HCT116 (cell line): ENCODE measurements around the gene ARHGAP42. TPM values are rescaled to one million over a fixed set of nuclear protein-coding genes. Genes with fewer than 3 reads are reported as not detected.

ENCODE experiments used
- ATAC-seq: fragments of 200-7000 bp; cut with Tn5 transposase; 2 replicates; pipeline ENCODE4 v1.9.1; 2020; ENCODE audit warnings: mild to moderate bottlenecking, moderate library complexity
- BruUV-seq: library from RNA; stranded (reverse); fragments of 400-500 nt; replicated peaks from 2 replicates; lab custom pipeline; 2021; lab: Mats Ljungman, UMichigan
- CTCF ChIA-PET: fragments of 300-600 bp; sonication (Branson Sonifier 250); formaldehyde crosslinking; loops from one replicate; lab custom pipeline; 2021; ENCODE audit warnings: antibody characterized with exemption; lab: Charles Lee
- POLR2A ChIA-PET: fragments of 300-600, 350-600 bp; sonication (Branson Sonifier 250); formaldehyde crosslinking; loops from one replicate; lab custom pipeline; 2021; ENCODE audit warnings: antibody characterized with exemption; lab: Charles Lee
- RAD21 ChIA-PET, 2 experiments: fragments of 300-600 bp; sonication (Branson Sonifier 250); formaldehyde crosslinking; loops; one replicate each; lab custom pipeline; 2023; ENCODE audit warnings: low total read pairs in 2 of 2; ENCODE audit not compliant: uncharacterized antibody in 2 of 2, unreplicated experiment in 2 of 2, low non-redundant PET in 1 of 2; lab: Charles Lee
- DNase-seq: peaks from one replicate; pipeline ENCODE4 v3.0.0-alpha.2; 2010; ENCODE audit warnings: low read depth, low spot score
- H2AFZ ChIP-seq: fragments of 200-600 bp; shearing (Covaris generic), sonication (generic); 2 replicates; pipeline ENCODE4 v1.6.1; 2017; ENCODE audit warnings: low read depth, mixed run types, mixed read lengths, antibody characterized with exemption, low read length; ENCODE audit not compliant: poor library complexity, severe bottlenecking
- H3K27ac ChIP-seq: 2 replicates; pipeline ENCODE4 v1.5.1; 2012; ENCODE audit warnings: low read depth, low read length
- H3K27me3 ChIP-seq: fragments of 200-600 bp; sonication (generic); 2 replicates; pipeline ENCODE4 v1.6.1; 2016; ENCODE audit warnings: mixed run types, low read length, mixed read lengths; ENCODE audit not compliant: insufficient read depth
- H3K36me3 ChIP-seq, 2 experiments: fragments of 200-500 bp in 1 of 2; fragments of 200-600 bp in 1 of 2; sonication (Bioruptor generic) in 1 of 2; sonication (generic) in 1 of 2; 2 replicates each; pipeline versions ENCODE4 v1.5.1 to v1.6.1; 2014 to 2016; ENCODE audit warnings: low read length in 2 of 2, inconsistent platforms in 1 of 2, mixed read lengths in 1 of 2, mixed run types in 1 of 2; ENCODE audit not compliant: insufficient read depth in 2 of 2, control insufficient read depth in 1 of 2
- H3K4me1 ChIP-seq, 2 experiments: fragments of 200-600 bp in 1 of 2; sonication (generic) in 1 of 2; 2 replicates each; pipeline versions ENCODE4 v1.5.1 to v1.6.1; 2012 to 2017; ENCODE audit warnings: low read length in 2 of 2, inconsistent platforms in 1 of 2, mild to moderate bottlenecking in 1 of 2, mixed read lengths in 1 of 2, mixed run types in 1 of 2, moderate library complexity in 1 of 2; ENCODE audit not compliant: insufficient read depth in 2 of 2, control insufficient read depth in 1 of 2
- H3K4me2 ChIP-seq: fragments of 200-600 bp; sonication (generic); 2 replicates; pipeline ENCODE4 v1.6.1; 2017; ENCODE audit warnings: mixed run types, low read length, mixed read lengths
- H3K4me3 ChIP-seq, 2 experiments: fragments of 200-600 bp in 1 of 2; sonication (generic) in 1 of 2; replicated peaks in 1 of 2; 2 replicates each; pipeline ENCODE4 v1.5.1; 2011 to 2016; ENCODE audit warnings: low read length in 2 of 2, control low read depth in 1 of 2, low read depth in 1 of 2, mild to moderate bottlenecking in 1 of 2, mixed read lengths in 1 of 2, mixed run types in 1 of 2
- H3K79me2 ChIP-seq: fragments of 200-600 bp; sonication (generic); 2 replicates; pipeline ENCODE4 v1.6.1; 2017; ENCODE audit warnings: mild to moderate bottlenecking, mixed run types, low read length, moderate library complexity, mixed read lengths; ENCODE audit not compliant: insufficient read depth
- H3K9ac ChIP-seq: fragments of 200-600 bp; sonication (generic); 2 replicates; pipeline ENCODE4 v1.6.1; 2016; ENCODE audit warnings: low read length, mixed read lengths
- H3K9me2 ChIP-seq: fragments of 200-600 bp; sonication (generic), shearing (Covaris generic); 2 replicates; pipeline ENCODE4 v1.6.1; 2017; ENCODE audit warnings: mixed run types, mild to moderate bottlenecking, moderate library complexity; ENCODE audit not compliant: insufficient read depth
- H3K9me3 ChIP-seq, 2 experiments: fragments of 200-500 bp in 1 of 2; fragments of 200-600 bp in 1 of 2; sonication (Bioruptor generic) in 1 of 2; sonication (generic) in 1 of 2; 2 replicates each; pipeline ENCODE4 v1.6.1; 2014 to 2017; ENCODE audit warnings: low read length in 2 of 2, mixed read lengths in 2 of 2, inconsistent platforms in 1 of 2, low read depth in 1 of 2, mild to moderate bottlenecking in 1 of 2, mixed run types in 1 of 2, moderate library complexity in 1 of 2; ENCODE audit not compliant: control insufficient read depth in 1 of 2, insufficient read depth in 1 of 2
- H4K20me1 ChIP-seq: fragments of 200-600 bp; sonication (generic), shearing (Covaris generic); 2 replicates; pipeline ENCODE4 v1.6.1; 2017; ENCODE audit warnings: mixed run types, mild to moderate bottlenecking, moderate library complexity; ENCODE audit not compliant: insufficient read depth
- CBX3 ChIP-seq: IDR thresholded peaks from 2 replicates; pipeline ENCODE4 v1.6.1; 2012; ENCODE audit warnings: low read depth
- CEBPB ChIP-seq: IDR thresholded peaks from 2 replicates; pipeline ENCODE4 v1.6.1; 2012; ENCODE audit warnings: low read depth
- EZH2 ChIP-seq: fragments of 200-600 bp; sonication (generic); IDR thresholded peaks from 2 replicates; pipeline ENCODE4 v1.6.1; 2017; ENCODE audit warnings: antibody characterized with exemption, mixed run types
- EZH2phosphoT487 ChIP-seq: fragments of 200-600 bp; IDR thresholded peaks from 2 replicates; pipeline ENCODE4 v1.6.1; 2018; ENCODE audit warnings: antibody characterized with exemption, borderline replicate concordance
- FOSL1 ChIP-seq: IDR thresholded peaks from 2 replicates; pipeline ENCODE4 v1.6.1; 2012; ENCODE audit warnings: low read depth
- POLR2AphosphoS5 ChIP-seq: IDR thresholded peaks from 2 replicates; pipeline ENCODE4 v1.6.1; 2011; ENCODE audit warnings: mild to moderate bottlenecking, low read depth, low read length, moderate library complexity
- REST ChIP-seq: IDR thresholded peaks from 2 replicates; pipeline ENCODE4 v1.6.1; 2012; ENCODE audit warnings: low read depth
- SIN3A ChIP-seq: IDR thresholded peaks from 2 replicates; pipeline ENCODE4 v1.6.1; 2012; ENCODE audit warnings: low read depth
- SP1 ChIP-seq: IDR thresholded peaks from 2 replicates; pipeline ENCODE4 v1.6.1; 2012; ENCODE audit warnings: low read depth
- SRF ChIP-seq: IDR thresholded peaks from 2 replicates; pipeline ENCODE4 v1.6.1; 2012; ENCODE audit warnings: low read depth
- YY1 ChIP-seq: IDR thresholded peaks from 2 replicates; pipeline ENCODE4 v1.6.1; 2011; ENCODE audit warnings: low read length, low read depth, moderate library complexity, mild to moderate bottlenecking; ENCODE audit not compliant: insufficient replicate concordance; ENCODE audit errors: extremely low read depth
- ZFX ChIP-seq: fragments of 450-650 bp; IDR thresholded peaks from 2 replicates; pipeline ENCODE4 v1.6.1; 2017
- intact Hi-C: fragments of 100-400 bp; cut with micrococcal nuclease; formaldehyde crosslinking; loops from 2 replicates; pipeline ENCODE4 v1.10.0; 2022
- total RNA-seq: library from RNA; stranded (reverse); gene quantifications from one replicate; pipeline ENCODE4 v1.2.1, GENCODE V29; 2021; ENCODE audit not compliant: unreplicated experiment
- TF ChIP-seq, protein P1 (sequence below): IDR thresholded peaks from 2 replicates; pipeline ENCODE4 v1.6.1; 2011; ENCODE audit warnings: mild to moderate bottlenecking, low read length, moderate library complexity; ENCODE audit not compliant: insufficient replicate concordance; ENCODE audit errors: extremely low read depth
- TF ChIP-seq, protein P2 (sequence below): IDR thresholded peaks from 2 replicates; pipeline ENCODE4 v1.6.1; 2012
- TF ChIP-seq, protein P3 (sequence below): IDR thresholded peaks from 2 replicates; pipeline ENCODE4 v1.6.1; 2012

Gene ARHGAP42
- total RNA-seq, 1 experiment from 2014 or later = 12.3 TPM

DNA sequence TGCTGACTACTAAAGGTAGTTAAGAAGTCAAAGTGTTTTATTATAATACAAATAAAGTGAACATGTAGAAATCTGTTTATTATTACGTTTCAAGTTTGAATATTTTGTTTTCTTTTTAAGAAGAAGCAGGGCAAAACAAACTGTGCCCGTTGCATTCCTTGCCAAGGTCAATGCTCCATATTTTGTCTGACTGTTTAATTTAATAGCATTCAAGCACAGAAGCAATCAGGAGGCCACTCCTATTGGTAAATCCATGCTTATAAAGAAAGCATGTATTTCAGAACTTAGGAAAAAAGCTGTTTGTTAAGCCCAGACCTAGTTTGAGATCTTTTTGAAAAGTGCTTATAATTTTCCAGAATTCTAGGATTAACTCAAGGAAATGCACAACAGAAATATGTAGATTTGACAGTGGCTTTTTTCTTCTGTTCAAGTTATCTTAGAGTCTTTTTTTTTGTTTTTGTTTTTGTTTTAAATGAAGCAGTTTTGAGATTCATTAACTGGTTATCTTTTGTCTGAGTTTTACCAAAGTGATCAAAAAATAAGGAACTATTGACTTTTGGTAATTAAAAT is 51.7 kb downstream of the ARHGAP42 start:
- DNase-seq (no peak), ATAC-seq (no peak)
- H3K9ac ChIP-seq = peak overlapping the region; percentile 57
- H2AFZ ChIP-seq = no peak overlapping the region
- H3K9me3 ChIP-seq = no peaks in the 10 kb centered on the region
- no peak overlapping the region; the same call in 1 of the 2 replicates for H3K27ac ChIP-seq
- no TSS peak for BruUV-seq
- H3K9me2 ChIP-seq = no peaks in the 10 kb centered on the region
- peaks cover 38% of the 10 kb centered on the region for H3K79me2 ChIP-seq
- H3K4me1 ChIP-seq = peaks cover 30 to 67% of the 10 kb centered on the region in 2 experiments
- H3K4me2 ChIP-seq = peak overlapping the region; percentile 59
- no peaks in the 10 kb centered on the region for H3K27me3 ChIP-seq
- ChIA-PET RAD21 (no interaction called here), POLR2A (no interaction called here), CTCF (no interaction called here)
- intact Hi-C loops = no loop called here
- no peak overlapping the region for H3K4me3 ChIP-seq
- TF ChIP-seq, protein P1, sequence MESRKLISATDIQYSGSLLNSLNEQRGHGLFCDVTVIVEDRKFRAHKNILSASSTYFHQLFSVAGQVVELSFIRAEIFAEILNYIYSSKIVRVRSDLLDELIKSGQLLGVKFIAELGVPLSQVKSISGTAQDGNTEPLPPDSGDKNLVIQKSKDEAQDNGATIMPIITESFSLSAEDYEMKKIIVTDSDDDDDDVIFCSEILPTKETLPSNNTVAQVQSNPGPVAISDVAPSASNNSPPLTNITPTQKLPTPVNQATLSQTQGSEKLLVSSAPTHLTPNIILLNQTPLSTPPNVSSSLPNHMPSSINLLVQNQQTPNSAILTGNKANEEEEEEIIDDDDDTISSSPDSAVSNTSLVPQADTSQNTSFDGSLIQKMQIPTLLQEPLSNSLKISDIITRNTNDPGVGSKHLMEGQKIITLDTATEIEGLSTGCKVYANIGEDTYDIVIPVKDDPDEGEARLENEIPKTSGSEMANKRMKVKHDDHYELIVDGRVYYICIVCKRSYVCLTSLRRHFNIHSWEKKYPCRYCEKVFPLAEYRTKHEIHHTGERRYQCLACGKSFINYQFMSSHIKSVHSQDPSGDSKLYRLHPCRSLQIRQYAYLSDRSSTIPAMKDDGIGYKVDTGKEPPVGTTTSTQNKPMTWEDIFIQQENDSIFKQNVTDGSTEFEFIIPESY = no peak
- TF ChIP-seq EZH2phosphoT487 = no peak
- no peak for TF ChIP-seq EZH2
- TF ChIP-seq CBX3 = no peak
- TF ChIP-seq CEBPB = no peak
- no peak for TF ChIP-seq REST
- TF ChIP-seq ZFX = no peak
- TF ChIP-seq SIN3A = no peak
- TF ChIP-seq, protein P2, sequence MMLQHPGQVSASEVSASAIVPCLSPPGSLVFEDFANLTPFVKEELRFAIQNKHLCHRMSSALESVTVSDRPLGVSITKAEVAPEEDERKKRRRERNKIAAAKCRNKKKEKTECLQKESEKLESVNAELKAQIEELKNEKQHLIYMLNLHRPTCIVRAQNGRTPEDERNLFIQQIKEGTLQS = no peak
- no peak for TF ChIP-seq YY1
- TF ChIP-seq, protein P3, sequence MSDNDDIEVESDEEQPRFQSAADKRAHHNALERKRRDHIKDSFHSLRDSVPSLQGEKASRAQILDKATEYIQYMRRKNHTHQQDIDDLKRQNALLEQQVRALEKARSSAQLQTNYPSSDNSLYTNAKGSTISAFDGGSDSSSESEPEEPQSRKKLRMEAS = no peak
- no peak for TF ChIP-seq POLR2AphosphoS5
- no peak for TF ChIP-seq SP1
- no peak for TF ChIP-seq FOSL1
- TF ChIP-seq SRF = no peak
- TF ChIP-seq, all 23 proteins: peak for 0
- no peaks in the 10 kb centered on the region for H4K20me1 ChIP-seq
- H3K36me3 ChIP-seq = no peaks in the 10 kb centered on the region; a peak in 1 of 4 replicates
